AG09309 (cell line): Measurements from ENCODE around the gene TBCD.

Experiments used
- DNase-seq: peaks from one replicate; pipeline ENCODE4 v3.0.0-alpha.2; 2010; ENCODE audit warnings: low read depth
- H3K4me3 ChIP-seq: 2 replicates; pipeline ENCODE4 v1.5.1; 2011; ENCODE audit warnings: mild to moderate bottlenecking, low read depth, low read length, moderate library complexity; ENCODE audit not compliant: control insufficient read depth
- CTCF ChIP-seq: IDR thresholded peaks from 2 replicates; pipeline ENCODE4 v1.5.1; 2011; ENCODE audit warnings: mild to moderate bottlenecking, low read depth, low read length, inconsistent platforms; ENCODE audit not compliant: insufficient read depth, control insufficient read depth; ENCODE audit errors: missing control alignments

Gene TBCD

DNA sequence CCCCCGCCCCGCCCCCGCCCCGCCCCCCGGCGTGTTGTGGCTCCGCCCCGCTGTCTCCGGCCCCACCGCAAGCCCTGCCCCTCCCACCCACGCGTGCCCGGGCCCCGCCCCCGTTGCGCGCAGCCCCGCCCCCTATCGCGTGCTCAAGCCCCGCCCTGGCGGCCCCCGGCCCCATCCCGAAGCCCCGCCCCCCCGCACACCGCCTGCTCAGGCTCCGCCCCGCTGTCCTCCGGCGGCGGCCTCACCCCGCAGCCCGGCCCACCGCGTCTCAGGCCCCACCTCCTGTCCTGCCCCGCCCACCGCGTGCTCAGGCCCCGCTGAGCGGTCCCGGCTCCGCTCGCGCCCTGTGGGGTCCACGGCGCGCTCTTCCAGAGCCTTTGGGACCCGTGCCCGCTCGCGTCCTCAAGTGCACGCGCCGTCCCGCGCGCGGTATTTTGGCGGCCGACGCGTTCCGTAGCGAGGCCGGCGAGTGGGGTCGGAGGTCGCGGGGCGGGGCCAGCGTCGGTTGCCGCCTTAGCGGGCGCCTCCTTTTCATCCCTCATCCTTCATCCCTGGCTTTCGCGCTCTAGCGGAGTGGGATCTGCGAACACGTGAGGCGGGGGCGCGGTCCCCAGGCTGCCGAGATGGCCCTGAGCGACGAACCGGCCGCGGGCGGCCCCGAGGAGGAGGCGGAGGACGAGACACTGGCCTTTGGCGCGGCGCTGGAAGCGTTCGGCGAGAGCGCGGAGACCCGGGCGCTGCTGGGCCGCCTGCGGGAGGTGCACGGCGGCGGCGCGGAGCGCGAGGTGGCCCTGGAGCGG is at the start of gene TBCD:
Gene TBCD (plus strand): TSS at position 495 of the 800 bp plus-strand sequence. CDS start 129 bp downstream, at position 624.
- DNase-seq: peak; percentile 37
- no peak for TF ChIP-seq CTCF
- H3K4me3 ChIP-seq: peak within 1 kb of the TSS; percentile 93

DNA sequence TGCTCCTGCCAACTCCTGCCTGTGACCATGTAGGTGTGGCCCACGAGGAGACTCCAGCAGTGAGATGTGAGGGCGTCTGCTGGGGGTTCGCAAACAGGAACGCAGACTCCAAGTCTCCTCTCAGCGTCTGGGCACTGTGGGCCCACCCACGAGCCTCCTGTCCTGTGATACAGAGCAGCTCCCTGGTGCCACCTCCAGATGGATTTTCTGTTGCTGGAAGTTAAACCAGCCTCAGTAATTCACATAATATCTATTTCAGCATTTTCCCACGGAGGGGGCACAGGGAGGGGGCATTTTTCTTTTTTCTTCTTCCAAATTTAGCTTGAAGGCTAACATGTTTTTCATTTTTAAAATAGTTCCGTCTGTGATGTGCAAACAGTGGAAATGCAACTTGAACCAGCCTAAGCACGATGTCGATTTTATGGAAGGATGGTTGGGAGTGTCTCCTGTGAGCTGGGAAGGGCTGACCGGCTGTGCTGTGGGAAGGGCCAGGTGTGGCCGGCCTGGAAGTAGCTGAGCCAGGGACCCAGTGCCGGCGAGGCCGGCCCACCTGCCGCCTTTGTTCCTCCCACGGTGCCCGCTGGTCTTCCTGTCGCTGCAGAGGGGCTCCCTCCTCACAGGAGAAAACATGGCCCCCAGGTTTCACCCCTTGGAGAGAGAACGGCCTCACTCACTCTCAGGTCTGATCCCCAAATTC is 49.5 kb upstream of the TBCD start:
- DNase-seq: no peak
- TF ChIP-seq CTCF: no peak
- no peak overlapping the region for H3K4me3 ChIP-seq

DNA sequence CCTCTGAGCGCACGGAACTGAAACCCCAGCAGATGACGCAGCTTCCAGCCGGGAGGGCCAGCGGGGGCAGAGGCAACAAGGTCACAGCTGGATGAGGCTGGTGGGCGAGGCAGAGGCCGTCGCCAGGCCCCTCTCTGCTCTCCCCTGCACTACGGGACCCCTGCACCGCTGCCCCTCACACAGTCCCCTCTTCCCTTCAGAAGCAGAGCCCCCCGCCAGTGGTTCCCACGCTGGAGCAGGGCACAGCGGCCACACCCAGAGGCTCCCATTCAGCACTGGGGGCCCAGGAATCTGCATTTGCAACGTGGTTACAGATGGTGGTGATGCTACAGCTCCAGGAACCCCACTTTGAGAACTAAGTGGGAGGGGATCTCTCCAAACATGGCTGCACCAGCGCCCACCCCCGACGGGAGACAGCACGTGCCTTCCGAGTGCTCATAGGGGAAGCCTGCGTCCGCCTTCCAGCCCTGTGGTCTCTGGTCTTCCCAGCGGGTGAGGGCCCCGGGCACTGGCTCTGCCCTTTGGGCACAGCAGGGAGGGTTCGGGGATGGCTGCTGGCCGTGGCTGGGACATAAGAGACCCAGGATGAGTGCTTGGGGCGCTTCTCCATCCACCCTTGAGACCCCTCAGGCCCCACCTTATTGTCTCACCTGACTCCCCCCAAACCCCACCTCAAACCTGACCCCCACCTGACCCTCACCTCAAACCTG is 48.7 kb upstream of the TBCD start:
- no peak for TF ChIP-seq CTCF
- H3K4me3 ChIP-seq: no peak overlapping the region
- DNase-seq: no peak

DNA sequence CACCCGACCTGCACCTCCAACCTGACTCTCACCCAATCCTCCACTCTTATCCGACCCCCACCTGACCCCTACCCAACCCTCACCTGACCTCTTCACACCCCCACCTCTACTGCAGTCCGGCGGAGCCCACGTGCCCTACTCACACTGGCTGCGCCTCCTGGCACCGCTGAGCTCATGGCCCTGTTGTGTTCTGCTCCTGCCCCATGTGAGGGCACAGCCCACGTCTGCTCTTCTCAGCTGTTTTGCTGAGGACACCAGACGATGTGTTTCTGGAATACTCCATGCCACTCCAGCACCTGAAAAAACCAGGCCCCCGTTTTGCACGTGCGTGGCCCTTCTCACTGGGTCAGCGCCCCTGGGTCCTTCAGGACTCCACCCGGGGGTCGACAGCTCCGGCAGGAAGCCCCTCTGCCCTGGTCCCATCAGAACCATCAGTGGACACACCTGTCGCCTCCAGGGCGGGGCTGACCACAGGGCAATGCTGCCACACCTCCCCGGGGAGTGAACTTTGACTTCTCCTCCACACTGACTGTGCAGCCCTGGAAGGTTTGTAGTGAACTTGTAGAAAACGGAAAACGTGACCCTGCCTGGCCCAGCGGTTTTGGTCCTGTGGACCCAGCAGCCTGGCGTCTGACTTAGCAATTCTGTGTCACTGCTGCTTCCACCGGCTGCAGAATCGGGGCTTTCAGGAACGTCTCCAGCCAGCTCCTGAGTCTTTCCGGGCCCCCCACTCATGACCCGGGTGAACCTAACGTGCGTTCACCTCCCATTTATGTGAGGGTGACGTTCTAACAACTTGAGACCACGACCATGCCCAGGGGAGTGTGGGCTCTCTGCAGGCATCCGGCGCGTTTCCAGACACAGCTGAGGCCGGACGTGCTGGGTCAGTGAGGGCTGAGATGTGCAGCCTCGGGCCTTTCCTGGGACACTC is 47.7 kb upstream of the TBCD start:
- H3K4me3 ChIP-seq: no peak overlapping the region
- no peak for DNase-seq
- no peak for TF ChIP-seq CTCF

GRCh38 chr17:82704886-82705285 is 47.0 kb upstream of the TBCD start:
- DNase-seq: no peak
- no peak for TF ChIP-seq CTCF
- no peak overlapping the region for H3K4me3 ChIP-seq

- TF ChIP-seq CTCF: no peak
- no peak overlapping the region for H3K4me3 ChIP-seq
- no peak for DNase-seq
These were observed 46.1 kb upstream of the TBCD start for GRCh38 chr17:82705756-82706155.
